RPMI7951 (cell line): ENCODE measurements around the gene VTI1A. TPM values are rescaled to one million over a fixed set of nuclear protein-coding genes. Genes with fewer than 3 reads are reported as not detected.
"Not testable (repeated sequence)": the region's sequence is repeated elsewhere in the genome, so short reads cannot be mapped to it uniquely, and the experiment has no call there.

Source experiments
- DNase-seq: peaks from one replicate; pipeline ENCODE4 v3.0.0-alpha.2; 2012; ENCODE audit warnings: low read depth
- total RNA-seq: library from RNA; depleted of rRNA; stranded (reverse); fragments of >200 nt; shearing (Covaris generic); gene quantifications from 2 replicates; pipeline ENCODE4 v1.2.3, GENCODE V29; 2014; rRNA removed

Gene VTI1A
- 22.3 and 22.9 TPM in 2 replicates for total RNA-seq

GRCh38 chr10:112446855-112447619, at the start of gene VTI1A, which contains the start of gene ZDHHC6:
VTI1A (plus strand) TSS chr10:112447215; CDS start chr10:112447374, 159 bp downstream.
ZDHHC6 (minus strand) TSS chr10:112446914; CDS start chr10:112445436, 1,478 bp downstream.
- peak; percentile 79 for DNase-seq

- DNase-seq = no peak
These were observed 49.4 kb upstream of the VTI1A start for GRCh38 chr10:112397592-112397991.

GRCh38 chr10:112402917-112403316, 44.1 kb upstream of the VTI1A start:
- no peak for DNase-seq

GRCh38 chr10:112404617-112405016, 42.4 kb upstream of the VTI1A start:
- DNase-seq = no peak

GRCh38 chr10:112406806-112407205, 40.2 kb upstream of the VTI1A start:
- DNase-seq = not testable (repeated sequence)

GRCh38 chr10:112407696-112408095, 39.3 kb upstream of the VTI1A start:
- DNase-seq = no peak

- DNase-seq = no peak
These were observed 37.7 kb upstream of the VTI1A start for GRCh38 chr10:112409299-112409698.

GRCh38 chr10:112409755-112410154, 37.3 kb upstream of the VTI1A start:
- no peak for DNase-seq

- no peak for DNase-seq
These were observed 34.3 kb upstream of the VTI1A start for GRCh38 chr10:112412696-112413095.

GRCh38 chr10:112421731-112422130, 25.3 kb upstream of the VTI1A start:
- DNase-seq = no peak

- DNase-seq = no peak
These were observed 22.4 kb upstream of the VTI1A start for GRCh38 chr10:112424651-112425050.

GRCh38 chr10:112426111-112426510, 20.9 kb upstream of the VTI1A start:
- DNase-seq = no peak

GRCh38 chr10:112429147-112429546, 17.9 kb upstream of the VTI1A start:
- no peak for DNase-seq

- DNase-seq = no peak
These were observed 17.3 kb upstream of the VTI1A start for GRCh38 chr10:112429654-112430230.

GRCh38 chr10:112433136-112433535, 13.9 kb upstream of the VTI1A start:
- DNase-seq = no peak

GRCh38 chr10:112434988-112435619, 11.9 kb upstream of the VTI1A start:
- peak; percentile 43 for DNase-seq

GRCh38 chr10:112438356-112438755, 8.7 kb upstream of the VTI1A start:
- DNase-seq = no peak

- no peak for DNase-seq
These were observed 5.5 kb upstream of the VTI1A start for GRCh38 chr10:112441520-112441919.

- no peak for DNase-seq
These were observed 5.0 kb upstream of the VTI1A start for GRCh38 chr10:112442063-112442462.

GRCh38 chr10:112446055-112446854, 760 bp upstream of the VTI1A start:
- DNase-seq = peak; percentile 30

GRCh38 chr10:112447620-112447928, 559 bp downstream of the VTI1A start:
- DNase-seq = no peak

- no peak for DNase-seq
These were observed 1.9 kb downstream of the VTI1A start for GRCh38 chr10:112448888-112449287.
